Naive thymus-derived CD4-positive, alpha-beta T cell (primary cell): ENCODE data around the gene HRAS. TPM values are rescaled to one million over a fixed set of nuclear protein-coding genes. Genes with fewer than 3 reads are reported as not detected.

Experiments used
- ATAC-seq: fragments of 150-1000 bp; cut with Tn5 transposase; 2 replicates; pipeline ENCODE4 v1.10.0; 2021; ENCODE audit warnings: mild to moderate bottlenecking, moderate library complexity
- CTCF ChIA-PET: fragments of 350-600 bp; sonication (Branson Sonifier 250); formaldehyde crosslinking; loops from one replicate; lab custom pipeline; 2021; ENCODE audit warnings: antibody characterized with exemption; lab: Charles Lee
- POLR2A ChIA-PET: fragments of 350-600 bp; sonication (Branson Sonifier 250); formaldehyde crosslinking; loops from one replicate; lab custom pipeline; 2021; ENCODE audit warnings: antibody characterized with exemption, inconsistent platforms; lab: Charles Lee
- DNase-seq, 9 donors: peaks; one replicate each; pipeline versions ENCODE4 v3.0.0 to v3.0.0-alpha.2; 2020 to 2022; ENCODE audit warnings: mixed read lengths in 1 of 9
- H3K27ac ChIP-seq: one replicate; pipeline ENCODE4 v1.7.0; 2013; ENCODE audit warnings: mild to moderate bottlenecking, low read depth, low read length, moderate library complexity
- H3K27me3 ChIP-seq, 2 donors: one replicate each; pipeline ENCODE4 v1.7.0; 2013; ENCODE audit warnings: low read length in 2 of 2, mild to moderate bottlenecking in 2 of 2, moderate library complexity in 2 of 2; ENCODE audit not compliant: control insufficient read depth in 2 of 2, insufficient read depth in 2 of 2
- H3K36me3 ChIP-seq, 3 experiments: 1 replicate in 2 of 3; 2 replicates in 1 of 3; pipeline ENCODE4 v1.7.0; 2013; ENCODE audit warnings: low read length in 3 of 3, mild to moderate bottlenecking in 3 of 3, moderate library complexity in 1 of 3; ENCODE audit not compliant: insufficient read depth in 3 of 3, control insufficient read depth in 2 of 3
- H3K4me1 ChIP-seq, 2 donors: one replicate each; pipeline ENCODE4 v1.7.0; 2013; ENCODE audit warnings: low read length in 2 of 2, mild to moderate bottlenecking in 2 of 2, moderate library complexity in 1 of 2; ENCODE audit not compliant: control insufficient read depth in 2 of 2, insufficient read depth in 2 of 2
- H3K4me3 ChIP-seq: 2 replicates; pipeline ENCODE4 v1.7.0; 2013; ENCODE audit warnings: mild to moderate bottlenecking, low read length
- H3K9me3 ChIP-seq, 3 experiments: 1 replicate in 2 of 3; 2 replicates in 1 of 3; pipeline ENCODE4 v1.7.0; 2013; ENCODE audit warnings: low read length in 3 of 3; ENCODE audit not compliant: control insufficient read depth in 2 of 3
- H3K27ac Mint-ChIP-seq, 9 donors: one replicate each; pipeline ENCODE4 v1.8.0; 2020 to 2022; ENCODE audit warnings: mixed read lengths in 9 of 9, mild to moderate bottlenecking in 8 of 9, moderate library complexity in 5 of 9, inconsistent platforms in 2 of 9
- H3K27me3 Mint-ChIP-seq, 5 donors: one replicate each; pipeline ENCODE4 v1.8.0; 2021 to 2022; ENCODE audit warnings: mixed read lengths in 5 of 5, mild to moderate bottlenecking in 1 of 5
- H3K36me3 Mint-ChIP-seq, 5 donors: one replicate each; pipeline ENCODE4 v1.8.0; 2020 to 2022; ENCODE audit warnings: mixed read lengths in 5 of 5, mild to moderate bottlenecking in 3 of 5, inconsistent platforms in 1 of 5
- H3K4me1 Mint-ChIP-seq, 7 donors: one replicate each; pipeline ENCODE4 v1.8.0; 2020 to 2022; ENCODE audit warnings: mixed read lengths in 7 of 7, mild to moderate bottlenecking in 3 of 7, inconsistent platforms in 1 of 7
- H3K4me3 Mint-ChIP-seq, 10 donors: one replicate each; pipeline ENCODE4 v1.8.0; 2020 to 2022; ENCODE audit warnings: mild to moderate bottlenecking in 10 of 10, mixed read lengths in 10 of 10, moderate library complexity in 6 of 10, inconsistent platforms in 2 of 10
- H3K9me3 Mint-ChIP-seq, 11 donors: one replicate each; pipeline ENCODE4 v1.8.0; 2020 to 2022; ENCODE audit warnings: mixed read lengths in 11 of 11, mild to moderate bottlenecking in 4 of 11, inconsistent platforms in 1 of 11, moderate library complexity in 1 of 11
- intact Hi-C, 2 donors: fragments of 100-400 bp; cut with micrococcal nuclease; formaldehyde crosslinking; loops; one replicate each; pipeline ENCODE4 v1.15.1; 2023
- polyA plus RNA-seq, 2 donors: library from polyadenylated mRNA; unstranded; fragments of 300-500 nt; fragmentation: Illumina TruSeq; gene quantifications; one replicate each; pipeline ENCODE4 v1.2.3, GENCODE V29; 2021
- total RNA-seq, 6 experiments: library from RNA in 5 of 6; stranded (reverse) in 5 of 6; gene quantifications; 1 replicate in 5 of 6; 2 replicates in 1 of 6; pipeline ENCODE4 v1.2.3 and lab custom pipeline; 2021 to 2026

Gene HRAS
- total and polyA plus RNA-seq, 7 experiments from 2014 or later, result 12.6 to 52.0 (median 29.0) TPM

DNA sequence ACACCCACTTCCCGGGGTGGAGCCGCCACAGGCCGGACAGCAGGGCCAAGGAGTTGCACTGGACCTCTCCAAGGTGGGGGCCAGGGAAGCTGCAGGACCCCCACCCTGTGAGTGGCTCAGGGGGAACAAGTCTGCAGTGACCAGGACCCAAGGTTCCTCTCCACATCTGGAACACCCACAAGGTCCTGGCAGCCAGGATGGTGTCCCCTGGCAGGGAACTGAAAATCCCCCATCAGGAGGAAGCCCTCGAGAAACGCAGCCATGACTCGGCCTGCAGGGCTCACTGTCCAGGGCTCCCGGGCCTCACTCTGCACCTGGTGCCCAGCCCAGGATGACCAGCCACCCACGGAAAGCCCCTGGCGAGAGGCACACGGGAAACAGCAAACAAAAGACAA lies 39.8 kb downstream of the HRAS start:
- H3K27me3 Mint-ChIP-seq, result no peaks in the 10 kb centered on the region
- no peaks in the 10 kb centered on the region for H3K27me3 ChIP-seq
- intact Hi-C loops, result no loop called here
- peaks cover 9 to 21% (median 19%) of the 10 kb centered on the region in 5 donors for H3K36me3 Mint-ChIP-seq
- peaks cover 0 to 82% (median 29%) of the 10 kb centered on the region in 3 experiments for H3K36me3 ChIP-seq
- no peak overlapping the region for H3K27ac ChIP-seq
- ATAC-seq (no peak), DNase-seq (no peak)
- no peak overlapping the region for H3K4me3 ChIP-seq
- H3K27ac Mint-ChIP-seq, result peak overlapping the region in 1 of 9 donors; percentile 52
- CTCF ChIA-PET, result no interaction called here
- H3K9me3 ChIP-seq, result no peaks in the 10 kb centered on the region
- H3K4me3 Mint-ChIP-seq, result no peak overlapping the region
- POLR2A ChIA-PET, result no interaction called here
- H3K9me3 Mint-ChIP-seq, result no peaks in the 10 kb centered on the region
- no peaks in the 10 kb centered on the region for H3K4me1 ChIP-seq
- H3K4me1 Mint-ChIP-seq, result peaks cover 0 to 10% (median 6%) of the 10 kb centered on the region in 7 donors

DNA sequence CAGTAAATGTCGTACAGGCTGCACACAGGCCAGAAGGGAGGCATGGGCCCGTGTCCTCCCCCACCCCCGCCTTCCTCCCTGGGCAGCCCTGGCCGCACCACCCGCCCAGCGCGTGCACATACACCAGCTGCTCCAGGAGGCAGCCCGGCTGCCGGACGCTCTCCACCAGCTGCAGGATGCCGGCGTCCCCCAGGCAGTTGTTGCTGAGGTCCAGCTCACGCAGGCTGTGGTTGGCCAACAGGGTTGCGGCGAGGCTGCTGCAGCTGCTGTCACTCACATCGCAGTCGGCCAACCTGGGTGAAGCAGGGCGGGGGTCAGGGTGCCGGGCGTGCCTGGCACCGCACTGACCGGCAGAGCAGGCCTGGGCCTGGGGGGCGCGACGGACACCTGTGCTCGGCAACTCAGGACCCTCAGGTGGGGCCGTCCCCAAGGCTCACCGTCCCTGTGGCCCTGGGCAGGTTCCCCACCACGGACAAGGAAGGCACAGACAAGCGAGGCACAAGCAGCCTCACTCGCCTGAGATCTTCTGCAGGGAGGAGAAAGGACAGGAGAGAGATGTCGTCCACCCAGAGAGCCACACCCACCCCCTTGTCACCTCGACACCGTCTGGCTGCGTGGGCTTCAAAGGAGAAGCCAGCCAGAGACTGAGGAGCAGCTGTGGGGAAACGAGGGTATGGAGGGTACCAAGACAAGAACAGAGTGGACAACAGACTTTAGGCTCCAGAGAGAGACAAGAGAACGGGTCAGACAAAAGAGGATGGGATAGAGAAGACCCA lies 40.4 kb downstream of the HRAS start:
- Histone ChIP-seq H3K4me3 (no peak overlapping the region), H3K27ac (no peak overlapping the region), H3K27me3 (no peaks in the 10 kb centered on the region), H3K9me3 (no peaks in the 10 kb centered on the region), H3K4me1 (no peaks in the 10 kb centered on the region), H3K36me3 (peaks cover 0 to 82% (median 25%) of the 10 kb centered on the region in 3 experiments)
- Mint-ChIP-seq H3K36me3 (peaks cover 9 to 21% (median 18%) of the 10 kb centered on the region in 5 donors), H3K9me3 (no peaks in the 10 kb centered on the region), H3K27ac (peak overlapping the region in 1 of 9 donors; percentile 49), H3K27me3 (no peaks in the 10 kb centered on the region), H3K4me3 (no peak overlapping the region), H3K4me1 (peaks cover 0 to 10% (median 6%) of the 10 kb centered on the region in 7 donors)
- POLR2A ChIA-PET, result no interaction called here
- DNase-seq (no peak), ATAC-seq (no peak)
- intact Hi-C loops, result no loop called here
- CTCF ChIA-PET, result interaction anchor here (0.6 kb wide), 1 partner anchor 545 kb away, joined by 4 read pairs; no protein-coding TSS in a partner anchor

DNA sequence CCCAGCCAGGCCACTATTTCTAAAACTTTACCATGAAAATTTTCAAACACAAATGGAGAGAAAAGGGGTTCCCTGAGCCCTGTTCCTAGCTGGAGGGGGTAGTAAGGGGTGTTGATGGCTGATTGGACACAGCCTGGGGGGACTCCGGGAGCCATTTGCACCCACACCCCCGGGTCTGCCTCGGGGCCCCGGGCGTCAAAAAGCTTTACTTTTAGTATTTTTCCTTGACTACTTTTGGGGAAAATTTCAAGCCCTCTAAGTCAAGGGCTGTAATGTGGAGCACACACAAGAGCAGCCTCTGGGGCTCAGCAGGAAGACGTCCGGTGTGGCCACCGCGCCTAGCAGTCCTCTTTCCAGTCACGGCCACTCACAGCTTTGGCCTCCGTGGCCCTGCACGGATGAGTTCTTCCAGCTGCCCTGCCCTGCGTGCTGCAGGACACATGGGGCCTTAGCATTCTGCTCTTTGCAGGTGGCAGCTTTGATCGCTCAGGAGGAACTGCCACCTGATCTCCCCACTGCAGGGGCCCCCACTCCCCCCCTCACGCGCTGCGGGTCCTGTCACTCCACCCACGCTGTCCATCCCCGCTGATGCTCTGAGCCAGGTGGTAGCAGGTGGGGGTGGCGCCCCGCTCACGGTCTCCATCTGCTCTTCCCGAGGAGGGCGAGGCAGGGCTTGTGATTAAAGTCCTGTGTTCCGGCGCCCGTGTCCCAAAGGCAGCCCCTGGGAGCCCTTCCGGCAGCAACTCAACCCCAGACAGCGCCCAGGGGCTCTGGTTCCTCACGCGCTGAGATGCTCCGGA lies 42.7 kb downstream of the HRAS start:
- Mint-ChIP-seq H3K9me3 (no peaks in the 10 kb centered on the region), H3K4me1 (peaks cover 0 to 10% (median 4%) of the 10 kb centered on the region in 7 donors), H3K27me3 (no peaks in the 10 kb centered on the region), H3K27ac (peak overlapping the region in 2 of 9 donors; percentile 10 to 25), H3K4me3 (no peak overlapping the region), H3K36me3 (peaks cover 5 to 17% (median 16%) of the 10 kb centered on the region in 5 donors)
- Histone ChIP-seq H3K27ac (no peak overlapping the region), H3K4me3 (no peak overlapping the region), H3K36me3 (peaks cover 0 to 70% (median 4%) of the 10 kb centered on the region in 3 experiments), H3K4me1 (no peaks in the 10 kb centered on the region), H3K27me3 (no peaks in the 10 kb centered on the region), H3K9me3 (no peaks in the 10 kb centered on the region)
- ATAC-seq (no peak), DNase-seq (no peak)
- POLR2A ChIA-PET, result no interaction called here
- CTCF ChIA-PET, result no interaction called here
- intact Hi-C loops, result no loop called here

DNA sequence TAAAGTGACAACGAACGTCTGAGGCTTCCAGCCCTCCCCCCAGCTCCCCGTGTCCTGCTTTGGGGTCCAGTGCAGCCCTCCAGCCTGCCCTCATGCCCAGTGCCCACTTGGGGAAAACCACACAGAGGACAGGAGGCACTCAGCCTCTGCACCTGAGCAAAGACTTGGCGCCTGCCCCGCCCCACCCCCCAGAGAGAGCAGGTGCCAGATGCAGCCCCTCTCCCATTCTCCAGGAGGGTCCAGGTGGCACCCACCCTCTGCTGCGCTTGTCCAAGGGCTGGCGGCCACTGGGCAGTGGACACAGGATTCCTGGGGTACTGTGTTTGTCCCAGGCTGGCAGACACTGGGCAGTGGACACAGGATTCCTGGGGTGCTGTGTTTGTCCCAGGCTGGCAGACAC lies 44.0 kb downstream of the HRAS start:
- Mint-ChIP-seq H3K27me3 (no peaks in the 10 kb centered on the region), H3K4me1 (peaks cover 0 to 3% (median 0%) of the 10 kb centered on the region in 7 donors), H3K36me3 (peaks cover 0 to 11% (median 8%) of the 10 kb centered on the region in 5 donors), H3K4me3 (no peak overlapping the region), H3K9me3 (no peaks in the 10 kb centered on the region), H3K27ac (no peak overlapping the region)
- DNase-seq, result no peak
- CTCF ChIA-PET, result no interaction called here
- no peak overlapping the region for H3K27ac ChIP-seq
- peaks cover 0 to 57% (median 0%) of the 10 kb centered on the region in 3 experiments for H3K36me3 ChIP-seq
- no peak overlapping the region for H3K4me3 ChIP-seq
- H3K27me3 ChIP-seq, result no peaks in the 10 kb centered on the region
- POLR2A ChIA-PET, result no interaction called here
- ATAC-seq, result no peak
- no peaks in the 10 kb centered on the region for H3K9me3 ChIP-seq
- intact Hi-C loops, result no loop called here
- H3K4me1 ChIP-seq, result no peaks in the 10 kb centered on the region

DNA sequence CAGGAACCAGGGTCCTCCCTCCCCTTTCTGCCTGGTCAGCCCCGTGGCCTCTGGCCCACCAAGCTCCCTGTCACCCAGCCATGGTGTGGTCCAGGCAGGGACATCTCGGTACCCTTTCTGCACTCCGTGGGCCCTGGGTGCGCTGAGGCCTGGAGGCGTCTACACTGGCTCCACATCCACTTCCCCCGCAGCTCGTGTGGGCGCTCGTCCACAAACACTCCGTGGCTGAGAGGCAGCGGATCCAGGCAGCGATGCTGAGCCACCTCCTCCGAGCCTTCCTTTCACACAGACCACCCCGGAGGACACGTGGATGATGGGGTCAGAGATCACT lies 44.5 kb downstream of the HRAS start:
- H3K36me3 ChIP-seq, result peaks cover 0 to 54% (median 0%) of the 10 kb centered on the region in 3 experiments
- intact Hi-C loops, result no loop called here
- POLR2A ChIA-PET, result no interaction called here

DNA sequence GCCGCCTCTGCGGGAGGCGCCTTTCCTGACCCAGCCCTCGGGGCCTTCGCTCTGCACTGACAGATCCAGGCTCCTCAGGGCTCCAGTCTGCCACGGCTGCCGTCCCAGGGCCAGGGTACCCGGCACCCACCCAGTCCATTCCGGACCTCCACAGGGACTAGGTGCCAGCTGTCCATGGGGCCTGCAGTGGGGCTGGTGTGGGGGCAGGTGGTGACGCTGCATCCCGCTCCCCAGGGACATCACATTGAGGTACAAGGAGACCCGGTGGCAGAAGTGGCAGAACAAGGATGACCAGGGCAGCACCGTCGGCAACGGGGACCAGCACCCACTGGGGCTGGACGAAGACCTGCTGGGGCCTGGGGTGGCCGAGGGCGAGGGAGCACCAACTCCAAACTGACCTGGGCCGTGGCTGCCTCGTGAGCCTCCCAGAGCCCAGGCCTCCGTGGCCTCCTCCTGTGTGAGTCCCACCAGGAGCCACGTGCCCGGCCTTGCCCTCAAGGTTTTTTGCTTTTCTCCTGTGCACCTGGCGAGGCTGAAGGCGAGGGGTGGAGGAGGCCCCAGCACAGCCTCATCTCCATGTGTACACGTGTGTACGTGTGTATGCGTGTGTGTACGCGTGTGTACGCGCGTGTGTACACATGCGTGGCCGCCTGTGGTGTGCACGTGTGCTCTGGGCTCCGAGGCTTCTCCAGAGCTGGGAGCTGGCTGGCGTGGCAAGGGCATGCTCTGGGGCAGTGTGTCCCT lies 45.0 kb downstream of the HRAS start:
- DNase-seq (no peak), ATAC-seq (peak; percentile 12)
- Histone ChIP-seq H3K27ac (no peak overlapping the region), H3K4me1 (no peaks in the 10 kb centered on the region), H3K4me3 (no peak overlapping the region), H3K27me3 (no peaks in the 10 kb centered on the region), H3K9me3 (no peaks in the 10 kb centered on the region), H3K36me3 (peaks cover 0 to 49% (median 0%) of the 10 kb centered on the region in 3 experiments)
- Mint-ChIP-seq H3K27ac (no peak overlapping the region), H3K36me3 (peaks cover 0 to 7% (median 3%) of the 10 kb centered on the region in 5 donors), H3K9me3 (no peaks in the 10 kb centered on the region), H3K4me3 (no peak overlapping the region), H3K4me1 (no peaks in the 10 kb centered on the region), H3K27me3 (no peaks in the 10 kb centered on the region)
- intact Hi-C loops, result no loop called here
- CTCF ChIA-PET, result no interaction called here
- POLR2A ChIA-PET, result no interaction called here

More for the DNA sequence above, 44.5 kb downstream of the HRAS start:
- Histone ChIP-seq H3K27me3 (no peaks in the 10 kb centered on the region), H3K27ac (no peak overlapping the region), H3K4me1 (no peaks in the 10 kb centered on the region), H3K4me3 (no peak overlapping the region), H3K9me3 (no peaks in the 10 kb centered on the region)
- Mint-ChIP-seq H3K4me1 (peaks cover 0 to 2% (median 0%) of the 10 kb centered on the region in 7 donors), H3K9me3 (no peaks in the 10 kb centered on the region), H3K4me3 (no peak overlapping the region), H3K36me3 (peaks cover 0 to 10% (median 6%) of the 10 kb centered on the region in 5 donors), H3K27me3 (no peaks in the 10 kb centered on the region), H3K27ac (no peak overlapping the region)
- ATAC-seq (no peak), DNase-seq (no peak)
- CTCF ChIA-PET, result no interaction called here
